Activated T-cell treated with anti-CD3 and anti-CD28 coated beads, Interleukin-2, amount 50 U/mL, for 4 hours (primary cell): Measurements from ENCODE around the gene SORCS1. TPM values are rescaled to one million over a fixed set of nuclear protein-coding genes. Genes with fewer than 3 reads are reported as not detected.

Experiments used
- ATAC-seq, 2 donors: fragments of 200-7000 bp; cut with Tn5 transposase; one replicate each; pipeline ENCODE4 v1.10.0; 2021
- DNase-seq: peaks from one replicate; pipeline ENCODE4 v3.0.0-alpha.2; 2020
- H3K27me3 Mint-ChIP-seq: one replicate; pipeline ENCODE4 v1.8.0; 2021; ENCODE audit warnings: low read depth, mixed read lengths
- H3K36me3 Mint-ChIP-seq: one replicate; pipeline ENCODE4 v1.8.0; 2022; ENCODE audit warnings: mixed read lengths; ENCODE audit not compliant: insufficient read depth
- H3K4me1 Mint-ChIP-seq: one replicate; pipeline ENCODE4 v1.8.0; 2021; ENCODE audit warnings: low read depth, mixed read lengths
- H3K4me3 Mint-ChIP-seq: one replicate; pipeline ENCODE4 v1.8.0; 2021; ENCODE audit warnings: mild to moderate bottlenecking, moderate library complexity, mixed read lengths
- H3K9me3 Mint-ChIP-seq: one replicate; pipeline ENCODE4 v1.8.0; 2021; ENCODE audit warnings: mixed read lengths
- total RNA-seq, 3 donors: library from RNA; stranded (reverse); gene quantifications; one replicate each; pipeline ENCODE4 v1.2.1, GENCODE V29; 2021

The SORCS1 gene
- total RNA-seq, 3 donors from 2014 or later, result not detected

GRCh38 chr10:106614293-106614692, 550.2 kb downstream of the SORCS1 start:
- H3K9me3 Mint-ChIP-seq, result no peaks in the 10 kb centered on the region
- H3K4me3 Mint-ChIP-seq, result no peak overlapping the region
- H3K36me3 Mint-ChIP-seq, result no peaks in the 10 kb centered on the region
- DNase-seq (no peak), ATAC-seq (no peak)
- no peaks in the 10 kb centered on the region for H3K4me1 Mint-ChIP-seq
- H3K27me3 Mint-ChIP-seq, result no peaks in the 10 kb centered on the region

GRCh38 chr10:106612381-106612780, 552.1 kb downstream of the SORCS1 start:
- Mint-ChIP-seq H3K9me3 (no peaks in the 10 kb centered on the region), H3K36me3 (no peaks in the 10 kb centered on the region), H3K4me1 (no peaks in the 10 kb centered on the region), H3K4me3 (no peak overlapping the region), H3K27me3 (no peaks in the 10 kb centered on the region)
- no peak for DNase-seq
- no peak for ATAC-seq

GRCh38 chr10:106609470-106610266, 554.8 kb downstream of the SORCS1 start:
- DNase-seq (no peak), ATAC-seq (no peak)
- no peaks in the 10 kb centered on the region for H3K9me3 Mint-ChIP-seq
- H3K36me3 Mint-ChIP-seq, result no peaks in the 10 kb centered on the region
- no peaks in the 10 kb centered on the region for H3K27me3 Mint-ChIP-seq
- no peak overlapping the region for H3K4me3 Mint-ChIP-seq
- no peaks in the 10 kb centered on the region for H3K4me1 Mint-ChIP-seq

- Mint-ChIP-seq H3K36me3 (no peaks in the 10 kb centered on the region), H3K27me3 (no peaks in the 10 kb centered on the region), H3K9me3 (no peaks in the 10 kb centered on the region), H3K4me3 (no peak overlapping the region), H3K4me1 (no peaks in the 10 kb centered on the region)
- ATAC-seq, result no peak
- no peak for DNase-seq
Measured at GRCh38 chr10:106608066-106608465, 556.4 kb downstream of the SORCS1 start.

- no peak overlapping the region for H3K4me3 Mint-ChIP-seq
- DNase-seq, result no peak
- no peaks in the 10 kb centered on the region for H3K36me3 Mint-ChIP-seq
- H3K9me3 Mint-ChIP-seq, result no peaks in the 10 kb centered on the region
- H3K4me1 Mint-ChIP-seq, result no peaks in the 10 kb centered on the region
- no peak for ATAC-seq
- no peaks in the 10 kb centered on the region for H3K27me3 Mint-ChIP-seq
Measured at GRCh38 chr10:106595281-106595680, 569.2 kb downstream of the SORCS1 start.

- no peak overlapping the region for H3K4me3 Mint-ChIP-seq
- H3K9me3 Mint-ChIP-seq, result no peaks in the 10 kb centered on the region
- no peak for DNase-seq
- no peaks in the 10 kb centered on the region for H3K27me3 Mint-ChIP-seq
- H3K36me3 Mint-ChIP-seq, result no peaks in the 10 kb centered on the region
- no peaks in the 10 kb centered on the region for H3K4me1 Mint-ChIP-seq
- ATAC-seq, result no peak
Measured at GRCh38 chr10:106593876-106594275, 570.6 kb downstream of the SORCS1 start.

GRCh38 chr10:106592396-106592795, 572.1 kb downstream of the SORCS1 start:
- no peak for ATAC-seq
- H3K9me3 Mint-ChIP-seq, result peaks cover 2% of the 10 kb centered on the region
- H3K27me3 Mint-ChIP-seq, result no peaks in the 10 kb centered on the region
- H3K4me3 Mint-ChIP-seq, result no peak overlapping the region
- H3K4me1 Mint-ChIP-seq, result no peaks in the 10 kb centered on the region
- no peaks in the 10 kb centered on the region for H3K36me3 Mint-ChIP-seq
- DNase-seq, result no peak

- no peaks in the 10 kb centered on the region for H3K4me1 Mint-ChIP-seq
- H3K4me3 Mint-ChIP-seq, result no peak overlapping the region
- peaks cover under 1% of the 10 kb centered on the region for H3K9me3 Mint-ChIP-seq
- ATAC-seq, result no peak
- no peaks in the 10 kb centered on the region for H3K27me3 Mint-ChIP-seq
- DNase-seq, result no peak
- H3K36me3 Mint-ChIP-seq, result no peaks in the 10 kb centered on the region
Measured at GRCh38 chr10:106582291-106582690, 582.2 kb downstream of the SORCS1 start.

GRCh38 chr10:106577756-106578155, 586.8 kb downstream of the SORCS1 start:
- no peaks in the 10 kb centered on the region for H3K9me3 Mint-ChIP-seq
- no peaks in the 10 kb centered on the region for H3K36me3 Mint-ChIP-seq
- ATAC-seq, result no peak
- H3K27me3 Mint-ChIP-seq, result no peaks in the 10 kb centered on the region
- no peak for DNase-seq
- no peak overlapping the region for H3K4me3 Mint-ChIP-seq
- no peaks in the 10 kb centered on the region for H3K4me1 Mint-ChIP-seq

- Mint-ChIP-seq H3K4me1 (no peaks in the 10 kb centered on the region), H3K27me3 (no peaks in the 10 kb centered on the region), H3K4me3 (no peak overlapping the region), H3K36me3 (no peaks in the 10 kb centered on the region), H3K9me3 (no peaks in the 10 kb centered on the region)
- DNase-seq (no peak), ATAC-seq (no peak)
Measured at GRCh38 chr10:106577266-106577665, 587.2 kb downstream of the SORCS1 start.

- DNase-seq (no peak), ATAC-seq (no peak)
- Mint-ChIP-seq H3K36me3 (no peaks in the 10 kb centered on the region), H3K9me3 (no peaks in the 10 kb centered on the region), H3K27me3 (no peaks in the 10 kb centered on the region), H3K4me3 (no peak overlapping the region), H3K4me1 (no peaks in the 10 kb centered on the region)
Measured at GRCh38 chr10:106576534-106576933, 588.0 kb downstream of the SORCS1 start.

- Mint-ChIP-seq H3K4me1 (no peaks in the 10 kb centered on the region), H3K4me3 (no peak overlapping the region), H3K9me3 (no peaks in the 10 kb centered on the region), H3K27me3 (no peaks in the 10 kb centered on the region), H3K36me3 (no peaks in the 10 kb centered on the region)
- no peak for ATAC-seq
- DNase-seq, result no peak
Measured at GRCh38 chr10:106573106-106573505, 591.4 kb downstream of the SORCS1 start.

- no peaks in the 10 kb centered on the region for H3K36me3 Mint-ChIP-seq
- peaks cover 3% of the 10 kb centered on the region for H3K9me3 Mint-ChIP-seq
- H3K4me1 Mint-ChIP-seq, result no peaks in the 10 kb centered on the region
- no peaks in the 10 kb centered on the region for H3K27me3 Mint-ChIP-seq
- H3K4me3 Mint-ChIP-seq, result no peak overlapping the region
- ATAC-seq (no peak), DNase-seq (no peak)
Measured at GRCh38 chr10:106571192-106571946, 593.1 kb downstream of the SORCS1 start.

- DNase-seq (no peak), ATAC-seq (no peak)
- Mint-ChIP-seq H3K4me3 (no peak overlapping the region), H3K36me3 (no peaks in the 10 kb centered on the region), H3K9me3 (peaks cover 3% of the 10 kb centered on the region), H3K4me1 (no peaks in the 10 kb centered on the region), H3K27me3 (no peaks in the 10 kb centered on the region)
Measured at GRCh38 chr10:106570268-106570667, 594.2 kb downstream of the SORCS1 start.

- Mint-ChIP-seq H3K4me1 (no peaks in the 10 kb centered on the region), H3K36me3 (no peaks in the 10 kb centered on the region), H3K4me3 (no peak overlapping the region), H3K9me3 (peaks cover 3% of the 10 kb centered on the region), H3K27me3 (no peaks in the 10 kb centered on the region)
- ATAC-seq, result no peak
- no peak for DNase-seq
Measured at GRCh38 chr10:106567629-106568028, 596.9 kb downstream of the SORCS1 start.
